ENCODE data around the gene GLT1D1.

GLT1D1 gene

DNA sequence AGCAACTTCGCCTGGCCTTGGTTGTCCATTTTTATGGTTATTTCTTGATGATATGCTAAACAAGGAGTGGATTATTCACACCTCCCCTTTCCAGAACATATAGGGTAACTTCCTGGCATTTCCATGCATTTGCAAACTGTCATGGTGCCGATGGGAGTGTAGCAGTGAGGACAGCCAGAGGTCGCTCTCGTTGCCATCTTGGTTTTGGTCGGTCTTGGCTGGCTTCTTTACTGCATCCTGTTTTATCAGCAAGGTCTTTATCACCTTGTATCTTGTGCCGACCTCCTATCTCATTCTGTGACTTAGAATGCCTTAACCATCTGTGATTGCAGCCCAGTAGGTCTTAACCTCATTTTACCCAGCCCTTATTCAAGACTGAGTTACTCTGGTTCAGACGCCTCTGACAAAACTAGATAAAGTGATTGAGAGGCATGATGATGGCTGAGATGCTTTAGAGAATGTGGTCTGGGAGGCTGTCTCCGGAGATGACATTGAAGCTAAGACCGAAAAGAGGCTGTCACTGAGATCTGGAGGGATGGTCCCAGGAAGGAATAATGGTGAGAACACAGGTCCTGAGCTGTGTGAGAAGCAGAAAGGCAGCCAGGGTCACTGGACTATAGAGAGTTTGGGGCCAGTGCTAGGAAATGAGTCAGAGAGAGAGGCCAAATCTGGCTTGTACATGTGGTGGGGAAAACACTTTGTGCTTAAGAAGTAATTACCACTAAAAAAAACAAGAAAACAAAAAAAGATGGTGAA is 2.9 kb downstream of the GLT1D1 start:
- DNase-seq: no peak

DNA sequence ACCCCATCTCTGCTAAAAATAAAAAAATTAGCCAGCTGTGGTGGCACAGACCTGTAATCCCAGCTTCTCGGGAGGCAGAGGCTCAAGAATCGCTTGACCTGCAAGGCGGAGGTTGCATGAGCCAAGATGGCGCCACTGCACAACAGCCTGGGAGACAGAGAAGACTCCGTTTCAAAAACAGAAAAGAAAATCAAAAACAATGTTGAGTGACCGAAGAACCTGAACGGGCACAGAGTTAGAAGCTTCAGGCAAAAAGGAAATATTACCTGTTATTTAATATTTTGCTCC is 3.5 kb downstream of the GLT1D1 start:
- no peak for DNase-seq

DNA sequence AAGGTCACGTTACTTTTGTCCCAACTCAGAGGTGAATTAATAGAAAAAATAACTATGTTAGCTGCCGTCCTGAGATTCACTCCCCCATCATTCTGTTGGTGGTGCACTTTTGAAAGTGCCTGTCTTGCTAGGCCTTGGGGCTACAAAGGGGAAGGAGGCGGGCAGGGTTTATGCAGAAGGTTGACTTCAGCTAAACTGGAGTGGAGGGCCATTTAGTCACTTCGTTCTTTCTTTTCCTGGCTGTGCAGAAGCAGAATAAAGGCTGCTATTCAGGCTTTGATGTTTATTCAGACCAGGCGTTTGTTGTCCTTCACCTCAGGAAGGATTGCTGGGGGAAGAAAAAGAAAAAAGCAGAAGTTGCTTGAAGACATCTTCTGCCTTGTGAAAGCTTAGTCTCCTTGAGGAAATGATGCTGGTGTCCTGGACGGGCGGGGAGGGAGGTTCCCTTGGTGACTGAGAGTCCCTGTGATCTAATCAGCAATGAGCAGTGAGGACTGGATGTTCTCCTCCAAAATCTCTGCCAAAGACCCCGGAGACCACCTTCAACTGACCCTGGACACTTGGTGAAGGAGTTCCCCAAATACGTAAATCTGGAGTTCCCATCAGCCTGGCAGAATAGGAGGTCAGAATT is 4.0 kb downstream of the GLT1D1 start:
- DNase-seq: peak; percentile 54

DNA sequence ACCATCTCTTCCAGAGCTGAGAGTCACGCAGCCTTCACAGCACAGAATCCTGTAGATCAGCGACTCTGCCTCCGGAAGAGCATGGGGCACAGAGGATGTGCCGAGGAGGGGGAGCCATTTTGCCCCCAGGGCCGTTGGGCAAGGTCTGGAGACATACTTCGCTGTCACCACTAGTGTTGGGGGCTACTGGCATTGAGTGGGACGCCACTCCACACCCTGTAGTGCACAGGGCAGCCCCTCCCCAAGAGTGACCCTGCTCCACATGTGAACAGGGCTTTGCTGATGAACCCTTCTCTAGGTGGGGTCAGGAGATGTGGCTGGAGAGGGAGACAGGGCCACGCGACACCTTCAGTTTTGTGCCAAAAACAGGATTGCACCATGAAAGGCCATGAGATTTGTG is 6.0 kb downstream of the GLT1D1 start:
- no peak for DNase-seq

DNA sequence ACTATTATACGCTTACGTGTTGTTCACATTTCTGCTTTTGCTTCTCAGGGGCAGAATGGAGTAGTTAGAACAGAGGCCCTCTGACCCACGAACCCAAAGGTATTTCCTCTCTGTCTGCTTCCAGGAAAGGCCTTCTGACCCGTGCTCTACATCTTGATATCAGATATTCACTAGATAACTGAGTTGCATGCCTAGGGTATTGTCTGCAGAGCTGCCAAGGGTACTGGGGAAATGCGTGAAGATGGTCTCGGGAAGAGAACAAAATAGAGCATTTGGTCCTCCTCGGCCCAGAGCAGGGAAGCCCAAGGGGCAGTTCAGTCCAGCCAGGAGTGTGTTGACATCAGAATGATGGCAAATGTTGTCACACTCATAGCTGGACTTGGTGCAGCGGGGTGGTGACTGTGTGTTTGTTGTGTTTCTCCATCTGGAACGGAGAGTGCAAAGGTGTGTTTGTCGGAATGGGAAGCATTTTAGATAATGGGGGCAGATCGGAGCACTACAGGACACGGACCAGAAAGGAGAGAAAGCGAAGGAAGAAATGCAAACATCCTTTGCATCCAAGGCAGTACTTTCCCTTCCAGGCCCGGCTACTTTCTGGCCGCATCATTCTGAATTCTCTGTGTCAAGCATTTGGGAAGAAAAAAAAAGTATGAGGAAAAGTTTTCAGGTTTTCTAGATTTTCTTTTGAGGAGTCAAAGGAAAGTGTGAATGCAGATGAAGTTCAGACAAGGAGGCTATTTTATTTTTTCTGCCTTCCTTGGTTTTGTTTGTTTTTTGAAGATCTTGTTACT is 8.1 kb downstream of the GLT1D1 start:
- no peak for DNase-seq

DNA sequence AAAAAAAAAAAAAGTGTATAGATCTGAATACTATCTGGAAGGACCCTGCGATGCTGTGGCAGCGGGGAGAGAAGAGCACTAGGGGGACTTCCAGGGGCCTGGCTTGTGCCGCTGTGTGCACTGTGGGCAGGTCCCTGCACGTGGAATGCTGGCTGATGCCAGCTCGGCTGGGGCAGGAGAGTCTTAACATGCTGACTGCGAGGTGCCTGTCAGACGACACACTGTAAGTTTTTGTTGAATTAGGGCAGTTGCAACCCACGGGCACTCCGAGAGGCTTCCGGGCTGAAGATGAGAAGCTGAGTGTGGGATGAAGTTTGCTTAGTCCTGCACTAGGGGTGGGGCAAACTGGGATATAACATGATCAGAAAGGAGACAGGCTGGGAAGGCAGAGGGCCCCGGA is 10.7 kb downstream of the GLT1D1 start:
- no peak for DNase-seq

DNA sequence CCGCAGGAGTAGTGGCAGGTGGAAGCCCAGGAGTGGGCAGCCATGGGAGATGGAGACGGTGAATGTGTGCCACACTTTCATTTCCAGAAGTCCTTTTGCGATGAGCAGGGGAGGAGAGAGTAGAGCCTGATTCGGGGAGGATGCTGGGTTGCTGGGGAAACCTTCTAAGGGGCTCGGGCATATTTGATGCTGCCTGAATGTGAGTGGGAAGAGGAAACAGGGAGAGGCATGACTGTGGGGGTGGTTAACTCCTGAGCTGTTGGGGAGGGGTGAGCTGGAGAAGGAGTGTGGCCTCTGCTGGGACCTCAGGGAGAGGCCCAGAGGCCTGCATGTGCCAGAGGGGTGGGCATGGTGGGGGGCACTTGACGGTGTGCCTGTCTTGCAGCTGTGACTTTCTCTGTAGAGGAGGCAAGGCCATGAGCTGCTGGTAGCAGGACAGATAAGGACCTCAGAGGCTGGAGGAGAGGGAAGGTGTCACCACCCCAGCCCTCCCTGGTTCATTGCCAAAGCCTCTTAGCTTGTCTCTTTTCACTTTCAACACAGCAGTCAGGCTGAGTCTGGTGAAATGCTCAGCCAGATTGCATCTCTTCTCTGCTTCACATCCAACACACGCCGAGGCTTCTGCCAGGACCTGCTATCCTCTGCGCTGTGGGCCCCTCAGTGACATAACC is 11.4 kb downstream of the GLT1D1 start:
- no peak for DNase-seq

DNA sequence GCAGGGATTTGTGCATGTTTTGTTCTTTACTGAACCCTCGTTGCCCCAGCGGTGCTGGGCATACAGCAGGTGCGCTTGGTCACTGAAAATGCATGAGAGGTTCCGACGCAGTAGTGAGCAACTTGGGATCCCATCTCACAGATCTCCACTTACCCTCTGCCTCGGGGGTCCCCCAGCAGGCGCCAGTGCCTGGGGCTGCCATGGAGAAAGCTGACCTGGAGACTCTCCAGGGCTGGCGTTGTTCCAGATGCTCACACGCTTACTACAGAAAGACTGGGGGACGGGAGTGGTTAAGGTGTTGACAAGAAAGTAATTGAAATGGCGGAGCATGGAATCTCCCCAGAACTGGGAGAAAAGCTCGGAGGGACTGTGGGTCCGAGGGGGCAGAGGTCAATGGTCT is 14.2 kb downstream of the GLT1D1 start:
- DNase-seq: no peak

DNA sequence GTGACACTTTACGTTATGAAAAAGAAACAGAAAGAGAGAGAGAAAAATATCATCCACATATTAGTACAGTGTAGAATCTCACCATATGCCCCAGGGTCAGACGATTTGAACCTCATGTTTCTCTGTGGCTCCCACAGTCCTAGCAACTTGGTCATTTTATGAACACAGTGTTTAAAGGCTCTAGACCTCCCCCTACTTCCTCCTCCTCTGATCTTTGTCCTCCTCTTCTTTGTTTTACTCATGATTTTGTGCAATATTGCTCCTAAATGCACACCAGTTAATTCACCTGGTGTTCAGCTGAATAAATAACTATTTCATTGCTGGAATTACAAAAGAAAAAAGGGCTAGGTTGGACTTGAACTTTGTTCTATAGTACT is 18.2 kb downstream of the GLT1D1 start:
- DNase-seq: no peak

DNA sequence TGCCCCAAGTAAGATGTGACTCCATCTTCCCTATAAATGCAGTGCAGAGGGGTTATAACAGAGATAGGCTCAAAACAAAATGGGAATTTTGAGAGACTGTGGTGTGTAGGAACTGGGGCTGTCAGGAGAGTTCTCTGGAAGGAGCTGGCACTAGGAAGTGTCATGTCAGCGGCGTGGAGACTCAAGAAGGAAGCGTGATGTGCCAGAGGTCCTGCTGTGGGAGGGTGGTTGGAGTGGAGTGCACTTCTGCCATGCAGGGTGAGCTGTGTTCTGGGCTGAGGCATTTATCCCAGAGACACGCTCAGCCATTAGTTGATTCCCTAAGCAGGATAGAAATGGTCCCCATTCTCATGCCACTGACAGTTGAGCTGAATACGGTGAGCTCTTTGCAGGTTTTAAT is 19.0 kb downstream of the GLT1D1 start:
- DNase-seq: no peak

DNA sequence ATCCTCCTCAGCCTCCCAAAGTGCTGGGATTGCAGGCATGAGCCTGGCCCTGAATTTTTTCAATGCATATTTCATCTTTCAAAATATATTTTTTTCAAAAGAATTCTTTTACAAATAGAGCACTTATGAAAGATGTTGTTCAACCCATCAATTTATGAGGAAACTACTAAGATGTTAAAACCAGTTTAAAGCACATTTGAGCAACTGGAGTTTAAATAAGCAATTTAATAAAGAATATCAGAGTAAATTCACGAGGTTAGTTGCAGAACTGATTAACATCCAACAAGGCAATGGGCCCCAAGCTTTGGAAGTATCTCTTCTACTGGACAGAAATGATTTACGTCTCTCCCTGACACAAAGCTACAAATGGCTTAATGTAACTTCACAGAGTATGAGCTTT is 23.3 kb downstream of the GLT1D1 start:
- DNase-seq: no peak

DNA sequence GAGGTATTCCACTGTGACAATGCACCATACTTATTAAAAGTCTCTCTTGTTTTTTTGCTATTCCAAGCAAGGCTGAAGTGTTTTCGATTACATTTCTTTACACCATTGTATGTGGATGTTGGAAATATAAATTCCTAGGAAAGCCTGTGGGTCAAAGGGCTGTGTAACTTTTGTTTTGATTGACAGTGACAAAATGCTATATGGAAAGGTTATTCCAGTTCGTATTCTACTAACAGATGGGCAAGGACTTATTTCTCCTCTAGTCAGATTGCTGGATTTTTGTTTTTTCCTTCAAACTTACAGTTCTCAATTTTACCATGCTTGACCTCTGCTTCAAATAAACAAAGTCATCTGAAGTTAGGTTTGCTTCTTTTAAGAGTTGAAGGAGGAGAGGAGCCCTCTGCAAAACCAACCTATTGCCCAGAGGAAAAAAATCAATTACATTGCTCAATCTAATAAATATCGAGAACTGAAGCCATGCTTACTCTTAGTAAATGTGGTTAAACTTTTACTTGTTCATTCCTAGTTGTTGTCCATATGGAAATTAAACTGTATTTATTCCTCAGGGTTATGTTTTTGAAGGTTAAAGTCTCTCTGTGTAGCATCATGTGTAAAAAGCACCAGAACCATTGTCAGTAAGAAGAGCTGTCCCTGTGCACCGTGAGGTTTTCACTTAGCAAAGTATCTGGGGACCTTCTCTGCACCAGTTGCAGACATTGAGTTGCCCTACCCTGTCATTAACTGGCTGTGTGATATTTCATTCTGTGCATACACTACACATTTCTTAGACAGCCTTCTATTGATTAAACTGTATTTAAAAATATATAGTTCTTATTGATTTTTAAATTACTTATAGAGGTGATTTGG is 26.9 kb downstream of the GLT1D1 start:
- DNase-seq: no peak

DNA sequence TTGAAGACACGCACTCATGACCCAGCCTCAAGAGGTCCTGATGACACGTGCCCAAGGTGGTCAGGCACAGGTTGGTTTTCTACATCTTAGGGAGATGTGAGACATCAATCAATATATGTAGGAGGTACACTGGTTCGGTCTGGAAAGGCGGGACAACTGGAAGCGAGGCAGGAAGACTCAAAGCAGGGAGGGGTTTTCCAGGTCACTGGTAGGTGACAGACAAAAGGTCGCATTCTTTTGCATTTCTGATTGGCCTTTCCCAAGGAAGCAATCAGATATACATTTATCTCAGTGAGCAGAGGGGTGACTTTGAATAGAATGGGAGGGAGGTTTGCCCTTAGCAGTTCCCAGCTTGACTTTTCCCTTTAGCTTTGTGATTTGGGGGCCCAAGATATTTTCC is 38.6 kb downstream of the GLT1D1 start:
- no peak for DNase-seq

DNA sequence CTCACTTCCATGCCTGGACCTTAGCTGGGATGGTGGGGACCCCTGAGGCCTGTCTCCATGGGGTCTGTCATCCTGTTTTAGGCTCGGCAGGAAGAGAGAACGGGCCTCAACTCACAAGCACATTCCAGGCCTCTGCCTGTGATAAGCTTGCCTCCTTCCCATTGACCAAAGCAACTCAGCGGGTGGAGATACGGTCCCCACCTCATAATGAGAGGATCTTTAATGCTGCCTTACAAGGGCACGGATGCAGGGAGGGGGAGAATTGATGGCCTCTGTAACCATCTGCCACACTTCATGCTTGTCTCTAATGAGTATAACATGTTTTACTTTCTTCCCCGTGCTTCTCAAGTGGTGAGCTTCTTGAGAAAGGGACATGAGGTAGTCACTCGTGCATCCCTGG is 50.0 kb downstream of the GLT1D1 start:
- no peak for DNase-seq

DNA sequence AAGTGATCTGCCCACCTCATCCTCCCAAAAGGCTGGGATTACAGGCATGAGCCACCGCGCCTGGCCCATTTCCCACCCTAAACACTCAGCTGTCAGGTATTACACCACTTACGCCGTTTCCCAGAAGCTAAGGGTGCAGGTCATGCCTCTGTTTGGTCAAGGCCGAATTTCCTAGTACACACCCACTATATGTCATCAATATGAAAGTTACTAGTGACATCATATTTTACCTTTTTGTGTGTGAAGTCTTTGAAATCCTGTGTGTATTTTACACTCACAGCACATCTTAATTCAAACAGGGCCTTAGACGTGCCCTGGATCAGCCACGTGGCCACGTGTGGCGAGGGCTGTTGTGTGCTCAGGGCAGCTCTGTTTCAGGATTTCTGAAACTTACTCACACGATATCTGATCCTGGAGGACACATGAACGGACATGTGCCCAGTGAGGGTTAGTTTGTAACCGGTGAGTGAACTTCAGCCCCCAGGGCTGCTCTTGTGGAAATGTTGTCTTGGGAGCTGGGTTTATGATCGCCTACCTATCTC is 51.8 kb downstream of the GLT1D1 start:
- DNase-seq: no peak

DNA sequence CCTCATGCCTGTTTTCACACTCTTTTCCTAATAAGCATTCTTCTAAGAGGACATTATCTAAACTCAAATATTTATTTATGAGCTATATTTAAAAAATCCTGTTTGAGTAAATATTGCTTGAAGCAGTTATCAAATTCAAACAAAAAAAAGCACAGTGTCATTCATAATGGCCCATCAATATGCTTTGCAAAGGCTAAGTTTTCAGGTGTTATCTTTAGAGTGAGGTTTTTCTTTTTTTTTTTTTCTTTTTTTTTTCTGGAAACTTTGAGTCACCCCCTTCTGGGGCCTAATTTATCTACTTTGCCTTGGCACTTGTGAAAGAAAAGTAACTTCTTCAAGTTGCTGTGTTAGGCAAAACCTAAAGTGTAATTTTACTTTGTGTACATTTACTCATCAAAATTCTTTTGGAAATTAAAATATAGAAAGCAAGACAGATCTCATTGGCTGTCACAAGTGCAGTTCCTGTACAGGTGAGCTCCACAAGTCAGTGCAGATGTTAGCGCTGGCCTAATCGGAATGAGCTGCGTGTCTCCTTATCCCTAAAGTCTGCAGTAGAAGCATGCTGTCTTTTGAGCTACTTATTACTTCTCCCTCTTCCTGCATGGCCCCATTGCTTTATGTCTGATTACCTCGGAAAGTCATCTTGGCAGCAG is 53.3 kb downstream of the GLT1D1 start:
- no peak for DNase-seq

DNA sequence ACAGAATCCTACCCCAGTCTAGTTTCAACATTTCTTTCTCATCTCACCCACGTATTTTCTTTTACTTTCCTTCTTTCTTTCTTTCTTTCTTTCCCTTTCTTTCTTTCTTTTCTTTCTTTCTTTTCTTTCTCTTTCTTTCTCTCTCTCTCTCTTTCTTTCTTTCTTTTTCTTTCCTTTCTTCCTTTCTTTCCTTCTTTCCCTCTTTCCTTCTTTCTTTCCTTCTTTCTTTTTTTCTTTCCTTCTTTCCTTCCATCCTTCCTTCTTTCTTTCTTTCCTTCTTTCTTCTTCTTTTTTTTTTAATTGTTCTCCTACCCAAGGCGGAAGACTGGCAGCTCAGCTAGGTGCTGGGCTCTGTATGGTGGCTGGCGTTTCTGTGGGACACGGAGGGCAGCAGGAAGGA is 55.0 kb downstream of the GLT1D1 start:
- DNase-seq: no peak

DNA sequence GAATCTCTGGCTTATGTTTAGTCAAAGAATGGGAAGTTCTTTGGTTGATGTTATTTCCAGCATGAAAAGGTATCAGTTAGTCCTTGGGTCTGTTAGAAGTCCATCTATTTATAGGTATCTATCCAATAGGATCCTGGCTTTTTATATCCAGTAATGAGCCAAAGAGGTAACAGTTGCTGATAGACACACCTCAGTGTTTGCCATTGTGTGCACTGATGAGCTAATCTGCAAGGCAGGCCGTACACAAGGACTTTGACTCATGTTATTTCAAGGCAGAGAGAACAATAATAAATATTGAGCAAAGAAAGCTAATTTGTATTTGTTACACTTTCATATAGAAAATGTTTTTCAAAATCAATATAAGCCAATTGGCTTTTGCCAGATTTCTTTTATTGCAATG is 56.4 kb downstream of the GLT1D1 start:
- DNase-seq: no peak

DNA sequence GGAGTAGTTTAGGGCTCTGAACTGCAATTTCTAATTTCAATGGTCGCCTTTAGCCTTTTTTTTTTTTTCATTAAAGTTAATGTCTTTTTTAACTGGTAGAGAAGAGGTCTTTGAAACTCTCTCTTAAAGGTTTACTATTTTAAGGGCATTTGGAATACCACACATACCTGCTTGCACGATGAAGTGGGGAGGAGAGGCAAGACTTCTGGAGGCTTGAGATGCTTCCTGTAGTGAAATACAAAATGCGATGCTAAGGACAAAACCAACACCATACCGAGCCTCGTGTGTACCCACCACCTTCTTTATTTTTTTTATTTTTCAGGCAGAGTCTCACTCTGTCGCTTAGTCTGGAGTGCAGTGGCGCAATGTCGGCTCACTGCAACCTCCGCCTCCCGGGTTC is 57.4 kb downstream of the GLT1D1 start:
- no peak for DNase-seq

DNA sequence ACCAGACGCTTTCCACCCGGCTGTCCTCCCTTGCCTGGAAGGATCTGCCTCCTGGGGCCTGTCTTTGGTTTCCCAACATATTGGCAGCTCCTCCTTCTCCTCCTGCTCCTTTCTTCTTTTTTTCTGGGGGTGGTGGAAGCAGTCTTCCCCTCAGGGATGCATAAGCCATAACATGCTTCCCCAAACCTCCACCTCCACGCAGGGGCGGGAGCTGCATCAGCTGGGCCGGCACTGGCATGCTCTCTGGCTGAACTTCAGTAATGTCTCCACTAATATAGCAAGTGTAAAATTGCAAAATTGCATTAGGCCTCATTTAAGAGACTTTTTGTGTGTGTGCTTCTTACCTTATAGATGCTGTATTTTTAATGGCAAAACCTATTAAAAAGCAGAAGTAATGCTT is 58.6 kb downstream of the GLT1D1 start:
- DNase-seq: no peak

DNA sequence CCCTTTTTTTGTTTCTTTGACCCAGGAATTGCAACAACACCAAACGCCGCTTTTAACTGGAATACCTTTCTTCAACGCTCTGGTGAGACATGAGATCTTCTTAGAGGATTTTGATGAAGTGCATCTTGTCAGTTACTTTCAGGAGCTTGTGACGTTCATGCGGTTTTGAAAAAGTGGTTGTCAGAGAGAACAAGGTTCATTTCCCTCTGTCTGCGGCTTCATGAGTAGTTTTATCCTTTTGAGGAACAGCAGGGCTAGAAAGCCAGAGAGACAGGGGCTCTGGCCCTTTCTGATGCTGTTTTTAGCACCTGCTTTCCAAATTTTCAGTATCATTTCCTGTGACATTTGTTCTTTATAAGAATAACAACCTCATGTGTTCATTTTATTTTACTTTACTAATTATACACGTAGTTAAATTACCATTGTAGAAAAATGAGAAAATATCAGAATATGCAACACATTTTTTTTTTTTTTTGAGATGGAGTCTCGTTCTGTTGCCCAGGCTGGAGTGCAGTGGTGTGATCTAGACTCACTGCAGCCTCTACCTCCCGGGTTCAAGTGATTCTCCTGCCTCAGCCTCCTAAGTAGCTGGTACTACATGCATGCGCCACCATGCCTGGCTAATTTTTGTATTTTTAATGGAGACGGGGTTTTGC is 61.8 kb downstream of the GLT1D1 start:
- DNase-seq: no peak

DNA sequence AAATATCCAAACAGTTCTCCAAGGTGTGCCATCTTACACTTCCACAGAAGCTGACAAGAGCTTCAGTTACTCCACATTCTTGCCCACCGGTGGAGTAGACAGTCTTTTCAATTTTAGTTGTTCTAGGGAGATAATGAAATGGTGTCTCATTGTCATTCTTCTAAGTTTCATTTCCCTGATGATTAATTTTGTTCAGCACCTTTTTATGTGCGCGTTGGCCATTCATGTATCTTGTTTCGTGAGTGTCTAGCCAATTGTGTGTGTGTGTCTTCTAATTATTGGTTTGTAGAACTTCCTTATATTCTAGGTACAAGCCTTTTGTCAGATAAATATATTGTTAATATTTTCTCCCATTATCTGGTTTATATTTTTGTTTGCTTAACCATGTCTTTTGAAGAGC is 63.1 kb downstream of the GLT1D1 start:
- DNase-seq: no peak

Measured in CD4-positive, alpha-beta T cell treated with Interleukin-15 for 1 hour (primary cell).